A673 (cell line): Measurements from ENCODE around the gene PTPN1.

Source experiments
- CTCF ChIP-seq: fragments of 300-800, 200-600 bp; sonication (generic); conservative IDR thresholded peaks from 2 replicates; pipeline ENCODE4 v1.5.1; 2017; ENCODE audit warnings: low read depth, mild to moderate bottlenecking, antibody characterized with exemption, low read length, moderate library complexity, mixed read lengths
- EZH2 ChIP-seq: fragments of 200-600 bp; sonication (generic); IDR thresholded peaks from 2 replicates; pipeline ENCODE4 v1.6.1; 2017; ENCODE audit warnings: borderline replicate concordance, low read depth, mild to moderate bottlenecking, mixed read lengths, antibody characterized with exemption, low read length; ENCODE audit not compliant: poor library complexity, severe bottlenecking

- no peak for TF ChIP-seq CTCF
- TF ChIP-seq EZH2: no peak
Measured at GRCh38 chr20:50538276-50538675, 28.1 kb downstream of the PTPN1 start.
